GM12878 (cell line): ENCODE data around the gene DCBLD1. TPM values are rescaled to one million over a fixed set of nuclear protein-coding genes. Genes with fewer than 3 reads are reported as not detected.
A peak's percentile ranks its signal among the peaks of the same experiment; 100 is the strongest.

Source experiments
- ATAC-seq: fragments of 200-7000 bp; cut with Tn5 transposase; 3 replicates; pipeline ENCODE4 v1.9.1; 2020; ENCODE audit warnings: mild to moderate bottlenecking, moderate library complexity
- BruUV-seq: library from RNA; stranded (reverse); fragments of 400-500 nt; replicated peaks from 2 replicates; lab custom pipeline; 2021; lab: Mats Ljungman, UMichigan
- CTCF ChIA-PET: fragments of 300-600 bp; sonication (Branson Sonifier 250); formaldehyde crosslinking; extraction: SDS; loops from one replicate; lab custom pipeline; 2021; ENCODE audit warnings: inconsistent platforms; lab: Yijun Ruan, JAX
- POLR2A ChIA-PET: fragments of 350-600 bp; formaldehyde crosslinking; extraction: SDS; loops from one replicate; lab custom pipeline; 2021; ENCODE audit warnings: inconsistent platforms; lab: Charles Lee
- RAD21 ChIA-PET: fragments of 300-600 bp; sonication (Branson Sonifier 250); formaldehyde crosslinking; loops from one replicate; lab custom pipeline; 2023; ENCODE audit warnings: antibody characterized with exemption; ENCODE audit not compliant: unreplicated experiment; lab: Charles Lee
- SMC1A ChIA-PET: fragments of 300-600 bp; sonication (Branson Sonifier 250); formaldehyde crosslinking; loops from one replicate; lab custom pipeline; 2023; ENCODE audit not compliant: unreplicated experiment, uncharacterized antibody; lab: Charles Lee
- DNase-seq: peaks from one replicate; pipeline ENCODE4 v3.0.0-alpha.2; 2011; ENCODE audit warnings: low read depth, low spot score
- FAIRE-seq: peaks from 3 replicates; lab custom pipeline; 2011; peaks lifted over from hg19 to GRCh38; lab: Jason Lieb, UNC
- H2AFZ ChIP-seq: 2 replicates; pipeline ENCODE4 v1.6.0; 2011; ENCODE audit warnings: low read depth, low read length, control low read depth; ENCODE audit not compliant: control insufficient read depth
- H3K27ac ChIP-seq: 2 replicates; pipeline ENCODE4 v1.5.1; 2011; ENCODE audit warnings: control low read depth; ENCODE audit not compliant: control insufficient read depth, insufficient read depth
- H3K27me3 ChIP-seq, 2 experiments: replicated peaks in 1 of 2; 2 replicates each; pipeline versions ENCODE4 v1.6.0 to v1.6.1; 2011; ENCODE audit warnings: low read length in 1 of 2; ENCODE audit not compliant: control insufficient read depth in 2 of 2, insufficient read depth in 2 of 2
- H3K36me3 ChIP-seq, 2 experiments: 2 replicates each; pipeline ENCODE4 v1.5.1; 2011; ENCODE audit warnings: low read length in 1 of 2; ENCODE audit not compliant: control insufficient read depth in 2 of 2, insufficient read depth in 2 of 2
- H3K4me1 ChIP-seq: 2 replicates; pipeline ENCODE4 v1.6.1; 2011; ENCODE audit warnings: mild to moderate bottlenecking, low read length, moderate library complexity, mixed read lengths; ENCODE audit not compliant: control insufficient read depth, insufficient read depth
- H3K4me2 ChIP-seq: 2 replicates; pipeline ENCODE4 v1.6.0; 2011; ENCODE audit warnings: control low read depth; ENCODE audit not compliant: control insufficient read depth, insufficient read depth
- H3K4me3 ChIP-seq: fragments of 200-600 bp; sonication (generic); 2 replicates; pipeline ENCODE4 v1.5.1; 2016
- H3K79me2 ChIP-seq: 2 replicates; pipeline ENCODE4 v1.6.0; 2011; ENCODE audit warnings: low read length; ENCODE audit not compliant: control insufficient read depth, insufficient read depth
- H3K9ac ChIP-seq: 2 replicates; pipeline ENCODE4 v1.8.0; 2011; ENCODE audit warnings: low read length, control low read depth, mixed read lengths; ENCODE audit not compliant: control insufficient read depth, insufficient read depth
- H3K9me3 ChIP-seq: replicated peaks from 3 replicates; pipeline ENCODE4 v1.5.1; 2011; ENCODE audit warnings: mild to moderate bottlenecking, low read length; ENCODE audit not compliant: control insufficient read depth, insufficient read depth
- H4K20me1 ChIP-seq: 2 replicates; pipeline ENCODE4 v1.6.0; 2011; ENCODE audit not compliant: control insufficient read depth, insufficient read depth
- CHD1 ChIP-seq: IDR thresholded peaks from 2 replicates; pipeline ENCODE4 v1.6.1; 2012; ENCODE audit warnings: low read depth, low read length, improper control_type of control experiment
- CHD2 ChIP-seq: IDR thresholded peaks from 2 replicates; pipeline ENCODE4 v1.6.1; 2011; ENCODE audit warnings: low read depth, low read length, improper control_type of control experiment, borderline replicate concordance
- CHD4 ChIP-seq: fragments of 200-600 bp; sonication (generic); IDR thresholded peaks from 2 replicates; pipeline ENCODE4 v1.6.1; 2016; ENCODE audit warnings: mild to moderate bottlenecking
- KAT2A ChIP-seq: conservative IDR thresholded peaks from 2 replicates; pipeline ENCODE4 v1.6.1; 2011; ENCODE audit warnings: low read depth, low read length; ENCODE audit not compliant: control insufficient read depth
- MTA2 ChIP-seq: fragments of 450-650 bp; IDR thresholded peaks from 2 replicates; pipeline ENCODE4 v1.6.1; 2016; ENCODE audit warnings: low read depth, mild to moderate bottlenecking, moderate library complexity
- PBX3 ChIP-seq: IDR thresholded peaks from 2 replicates; pipeline ENCODE4 v1.6.1; 2011; ENCODE audit warnings: mild to moderate bottlenecking, low read depth, low read length, moderate library complexity; ENCODE audit not compliant: insufficient replicate concordance
- RCOR1 ChIP-seq: conservative IDR thresholded peaks from 2 replicates; pipeline ENCODE4 v1.6.1; 2012; ENCODE audit warnings: low read depth, low read length, improper control_type of control experiment
- RFX5 ChIP-seq: IDR thresholded peaks from 2 replicates; pipeline ENCODE4 v1.6.1; 2011; ENCODE audit warnings: low read depth, low read length, improper control_type of control experiment
- SP1 ChIP-seq: IDR thresholded peaks from one replicate; pipeline ENCODE4 v1.6.1; 2011; ENCODE audit warnings: low read depth, low read length
- TAF1 ChIP-seq: IDR thresholded peaks from 2 replicates; pipeline ENCODE4 v1.6.1; 2011; ENCODE audit warnings: mild to moderate bottlenecking, low read depth, low read length, borderline replicate concordance
- YY1 ChIP-seq: IDR thresholded peaks from 2 replicates; pipeline ENCODE4 v1.6.1; 2011; ENCODE audit warnings: low read depth, mild to moderate bottlenecking, low read length
- in situ Hi-C: fragments of 300-500 bp; cut with MboI; formaldehyde crosslinking; loops from 9 replicates; pipeline ENCODE4 v1.14.3; 2018; ENCODE audit warnings: mixed read lengths
- intact Hi-C: fragments of 100-400 bp; cut with micrococcal nuclease; formaldehyde crosslinking; loops from one replicate; pipeline ENCODE4 v1.14.2; 2022; ENCODE audit not compliant: unreplicated experiment
- polyA plus RNA-seq, 11 experiments: library from polyadenylated mRNA; depleted of rRNA in 4 of 11; unstranded in 6 of 11; stranded (reverse) in 5 of 11; fragments of >200 nt; fragmentation: Nextera tagmentation in 4 of 11; fragmentation: Illumina TruSeq in 1 of 11; extraction: Ambion mirVana in 4 of 11; extraction: Trizol in 1 of 11; gene quantifications; 1 replicate in 1 of 11; 2 replicates in 10 of 11; pipeline versions ENCODE4 v1.2.1 to v1.2.3, GENCODE V29; 2011 to 2016; ENCODE audit warnings: inconsistent platforms in 2 of 11, missing spikeins in 2 of 11, low read depth in 1 of 11
- total RNA-seq, 4 experiments: library from RNA; depleted of rRNA in 3 of 4; stranded (reverse); fragments of >200 nt in 3 of 4; fragmentation: Illumina TruSeq in 1 of 4; extraction: Trizol in 1 of 4; gene quantifications; 2 replicates each; pipeline versions ENCODE4 v1.2.1 to v1.2.3, GENCODE V29; 2013 to 2021
- TF ChIP-seq, protein P1 (sequence below): IDR thresholded peaks from 2 replicates; pipeline ENCODE4 v1.6.1; 2011; ENCODE audit warnings: low read depth, mild to moderate bottlenecking, low read length, moderate library complexity, borderline replicate concordance; ENCODE audit errors: extremely low read depth
- TF ChIP-seq, protein P2 (sequence below), 3 experiments: IDR thresholded peaks in 2 of 3; conservative IDR thresholded peaks in 1 of 3; 2 replicates each; pipeline ENCODE4 v1.5.1; 2011; ENCODE audit warnings: low read depth in 3 of 3, low read length in 3 of 3, mild to moderate bottlenecking in 3 of 3, control low read depth in 2 of 3, moderate library complexity in 2 of 3, inconsistent platforms in 1 of 3, mixed read lengths in 1 of 3; ENCODE audit not compliant: control insufficient read depth in 2 of 3, insufficient read depth in 1 of 3; ENCODE audit errors: extremely low read depth in 1 of 3

DCBLD1 gene
- total and polyA plus RNA-seq, 10 of the 15 experiments (the other 5 are each of a cell fraction or from before 2014, with no cell fraction given), result 0.92 to 9.2 (median 8.3) TPM

GRCh38 chr6:117485433-117485832 lies 3.0 kb downstream of the DCBLD1 start:
- Histone ChIP-seq H3K4me3 (0 out of 2 replicates have a peak overlapping the region, but pooled peaks have one; percentile 15), H2AFZ (no peak overlapping the region), H3K36me3 (no peaks in the 10 kb centered on the region), H3K27me3 (no peaks in the 10 kb centered on the region), H4K20me1 (no peaks in the 10 kb centered on the region), H3K4me2 (peak overlapping the region; percentile 92; the same call in 1 of the 2 replicates), H3K27ac (no peak overlapping the region), H3K4me1 (peaks cover 16% of the 10 kb centered on the region), H3K9me3 (peaks cover 2% of the 10 kb centered on the region; the same call in 1 of the 3 replicates), H3K79me2 (peaks cover 6% of the 10 kb centered on the region), H3K9ac (no peak overlapping the region)
- intact Hi-C loops (no loop called here), in situ Hi-C loops (no loop called here)
- ATAC-seq, result no peak
- ChIA-PET SMC1A (interaction anchor here (0.7 to 10.4 kb wide), 4 partner anchors 10 to 119 kb away, joined by 4 to 128 read pairs (median 40); partner anchors contain the start of gene GOPC), RAD21 (interaction anchor here (1.4 to 4.1 kb wide), 2 partner anchors 12 to 119 kb away, joined by 3 to 23 read pairs; no protein-coding TSS in a partner anchor), CTCF (interaction anchor here (0.7 to 12.1 kb wide), 7 partner anchors 8 to 120 kb away, joined by 3 to 223 read pairs (median 4); no protein-coding TSS in a partner anchor), POLR2A (interaction anchor here (0.6 to 1.5 kb wide), 3 partner anchors 9 to 113 kb away, joined by 3 to 4 read pairs (median 4); no protein-coding TSS in a partner anchor)
- BruUV-seq, result no TSS peak
- DNase-seq, result no peak
- TF ChIP-seq KAT2A (no peak), RFX5 (no peak), SP1 (no peak), CHD1 (no peak), CHD2 (no peak), YY1 (no peak), TAF1 (no peak), PBX3 (no peak), RCOR1 (no peak), CHD4 (no peak), MTA2 (no peak)
- TF ChIP-seq, protein P1, sequence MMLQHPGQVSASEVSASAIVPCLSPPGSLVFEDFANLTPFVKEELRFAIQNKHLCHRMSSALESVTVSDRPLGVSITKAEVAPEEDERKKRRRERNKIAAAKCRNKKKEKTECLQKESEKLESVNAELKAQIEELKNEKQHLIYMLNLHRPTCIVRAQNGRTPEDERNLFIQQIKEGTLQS, result no peak
- TF ChIP-seq, protein P2, sequence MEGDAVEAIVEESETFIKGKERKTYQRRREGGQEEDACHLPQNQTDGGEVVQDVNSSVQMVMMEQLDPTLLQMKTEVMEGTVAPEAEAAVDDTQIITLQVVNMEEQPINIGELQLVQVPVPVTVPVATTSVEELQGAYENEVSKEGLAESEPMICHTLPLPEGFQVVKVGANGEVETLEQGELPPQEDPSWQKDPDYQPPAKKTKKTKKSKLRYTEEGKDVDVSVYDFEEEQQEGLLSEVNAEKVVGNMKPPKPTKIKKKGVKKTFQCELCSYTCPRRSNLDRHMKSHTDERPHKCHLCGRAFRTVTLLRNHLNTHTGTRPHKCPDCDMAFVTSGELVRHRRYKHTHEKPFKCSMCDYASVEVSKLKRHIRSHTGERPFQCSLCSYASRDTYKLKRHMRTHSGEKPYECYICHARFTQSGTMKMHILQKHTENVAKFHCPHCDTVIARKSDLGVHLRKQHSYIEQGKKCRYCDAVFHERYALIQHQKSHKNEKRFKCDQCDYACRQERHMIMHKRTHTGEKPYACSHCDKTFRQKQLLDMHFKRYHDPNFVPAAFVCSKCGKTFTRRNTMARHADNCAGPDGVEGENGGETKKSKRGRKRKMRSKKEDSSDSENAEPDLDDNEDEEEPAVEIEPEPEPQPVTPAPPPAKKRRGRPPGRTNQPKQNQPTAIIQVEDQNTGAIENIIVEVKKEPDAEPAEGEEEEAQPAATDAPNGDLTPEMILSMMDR (IDR thresholded peaks at IDR 0.05 in 2 of 3, conservative IDR thresholded peaks at IDR 0.05 in 1 of 3; ENCODE audit: control insufficient read depth in 2 of 3, extremely low read depth in 1 of 3, insufficient read depth in 1 of 3, low read depth in 3 of 3, low read length in 3 of 3), result no peak
- FAIRE-seq, result no peak
